Measurements from ENCODE around the gene CXXC5. TPM values are rescaled to one million over a fixed set of nuclear protein-coding genes. Genes with fewer than 3 reads are reported as not detected.

CXXC5 gene
- total RNA-seq, 1 donor from 2014 or later, result 17.2 TPM

- peaks cover 4% of the 10 kb centered on the region for H3K27me3 ChIP-seq
Measured at GRCh38 chr5:139636975-139637408, 11.2 kb upstream of the CXXC5 start.

GRCh38 chr5:139637438-139638089, 10.6 kb upstream of the CXXC5 start:
- peak overlapping the region; percentile 60 for H3K27ac Mint-ChIP-seq
- H3K36me3 Mint-ChIP-seq, result no peaks in the 10 kb centered on the region
- Histone ChIP-seq H3K27me3 (peaks cover 4% of the 10 kb centered on the region), H3K4me1 (peaks cover 38% of the 10 kb centered on the region), H3K4me3 (peak overlapping the region; percentile 56), H3K79me2 (ENCODE audit: low read depth) (no peaks in the 10 kb centered on the region), H3K9me3 (ENCODE audit: low read depth) (no peaks in the 10 kb centered on the region), H3K9ac (no peak overlapping the region), H3K27ac (no peak overlapping the region), H4K20me1 (ENCODE audit: low read depth) (peaks cover 89% of the 10 kb centered on the region), H3K36me3 (no peaks in the 10 kb centered on the region), H3K4me2 (peak overlapping the region; percentile 92), H2AFZ (replicated peaks) (no peak overlapping the region), H3F3A (ENCODE audit: low read depth) (peaks cover 43% of the 10 kb centered on the region)
- no peaks in the 10 kb centered on the region for H3K9me3 Mint-ChIP-seq
- peak overlapping the region; percentile 78 for H3K4me3 Mint-ChIP-seq
- peaks cover 24% of the 10 kb centered on the region for H3K27me3 Mint-ChIP-seq (ENCODE audit: insufficient read depth, low read depth)
- peaks cover 80% of the 10 kb centered on the region for H3K4me1 Mint-ChIP-seq
- TF ChIP-seq EZH2phosphoT487 (IDR thresholded peaks at IDR 0.05), result no peak
- peak; percentile 44 for TF ChIP-seq EZH2 (IDR thresholded peaks at IDR 0.05)
- peak; percentile 22 for TF ChIP-seq CTCF (IDR thresholded peaks at IDR 0.05)
- peak; percentile 89 for DNase-seq (ENCODE audit: low spot score)

More at GRCh38 chr5:139636975-139637408, 11.2 kb upstream of the CXXC5 start:
- Histone ChIP-seq H3K36me3 (no peaks in the 10 kb centered on the region), H3K9ac (no peak overlapping the region), H2AFZ (replicated peaks) (no peak overlapping the region), H3F3A (ENCODE audit: low read depth) (peaks cover 49% of the 10 kb centered on the region), H3K4me1 (peaks cover 37% of the 10 kb centered on the region), H3K4me3 (peak overlapping the region; percentile 56), H4K20me1 (ENCODE audit: low read depth) (peaks cover 85% of the 10 kb centered on the region), H3K79me2 (ENCODE audit: low read depth) (no peaks in the 10 kb centered on the region), H3K9me3 (ENCODE audit: low read depth) (no peaks in the 10 kb centered on the region), H3K4me2 (peak overlapping the region; percentile 92), H3K27ac (no peak overlapping the region)
- peaks cover 24% of the 10 kb centered on the region for H3K27me3 Mint-ChIP-seq (ENCODE audit: insufficient read depth, low read depth)
- DNase-seq (ENCODE audit: low spot score), result no peak
- no peaks in the 10 kb centered on the region for H3K36me3 Mint-ChIP-seq
- peak overlapping the region; percentile 77 for H3K4me3 Mint-ChIP-seq
- H3K4me1 Mint-ChIP-seq, result peaks cover 76% of the 10 kb centered on the region
- no peaks in the 10 kb centered on the region for H3K9me3 Mint-ChIP-seq
- H3K27ac Mint-ChIP-seq, result peak overlapping the region; percentile 80
- TF ChIP-seq EZH2phosphoT487 (IDR thresholded peaks at IDR 0.05) (no peak), CTCF (IDR thresholded peaks at IDR 0.05) (no peak), EZH2 (IDR thresholded peaks at IDR 0.05) (no peak)

GRCh38 chr5:139638090-139638735, 9.9 kb upstream of the CXXC5 start:
- H3K4me1 ChIP-seq, result peaks cover 45% of the 10 kb centered on the region
- peaks cover 37% of the 10 kb centered on the region for H3F3A ChIP-seq (ENCODE audit: low read depth)
- DNase-seq (ENCODE audit: low spot score), result peak; percentile 59
- H3K27me3 ChIP-seq, result peaks cover 4% of the 10 kb centered on the region
- peaks cover 93% of the 10 kb centered on the region for H4K20me1 ChIP-seq (ENCODE audit: low read depth)
- H3K4me2 ChIP-seq, result peak overlapping the region; percentile 92
- H3K9me3 Mint-ChIP-seq, result no peaks in the 10 kb centered on the region
- peak overlapping the region; percentile 56 for H3K4me3 ChIP-seq
- peaks cover 20% of the 10 kb centered on the region for H3K27me3 Mint-ChIP-seq (ENCODE audit: insufficient read depth, low read depth)
- no peaks in the 10 kb centered on the region for H3K9me3 ChIP-seq (ENCODE audit: low read depth)
- peak overlapping the region; percentile 78 for H3K4me3 Mint-ChIP-seq
- no peaks in the 10 kb centered on the region for H3K36me3 Mint-ChIP-seq
- peaks cover 80% of the 10 kb centered on the region for H3K4me1 Mint-ChIP-seq
- TF ChIP-seq EZH2phosphoT487 (IDR thresholded peaks at IDR 0.05) (no peak), CTCF (IDR thresholded peaks at IDR 0.05) (no peak), EZH2 (IDR thresholded peaks at IDR 0.05) (no peak)
- H3K27ac ChIP-seq, result no peak overlapping the region
- no peaks in the 10 kb centered on the region for H3K79me2 ChIP-seq (ENCODE audit: low read depth)
- H3K27ac Mint-ChIP-seq, result peak overlapping the region; percentile 60
- no peak overlapping the region for H2AFZ ChIP-seq (replicated peaks)
- no peak overlapping the region for H3K9ac ChIP-seq
- H3K36me3 ChIP-seq, result no peaks in the 10 kb centered on the region
